ENCODE measurements around the gene RAB27A. TPM values are rescaled to one million over a fixed set of nuclear protein-coding genes. Genes with fewer than 3 reads are reported as not detected.

Gene RAB27A
- total and polyA plus RNA-seq, 2 of the 13 experiments (the other 11 are each of a cell fraction or from before 2014, with no cell fraction given): 3.4 to 8.1 TPM

DNA sequence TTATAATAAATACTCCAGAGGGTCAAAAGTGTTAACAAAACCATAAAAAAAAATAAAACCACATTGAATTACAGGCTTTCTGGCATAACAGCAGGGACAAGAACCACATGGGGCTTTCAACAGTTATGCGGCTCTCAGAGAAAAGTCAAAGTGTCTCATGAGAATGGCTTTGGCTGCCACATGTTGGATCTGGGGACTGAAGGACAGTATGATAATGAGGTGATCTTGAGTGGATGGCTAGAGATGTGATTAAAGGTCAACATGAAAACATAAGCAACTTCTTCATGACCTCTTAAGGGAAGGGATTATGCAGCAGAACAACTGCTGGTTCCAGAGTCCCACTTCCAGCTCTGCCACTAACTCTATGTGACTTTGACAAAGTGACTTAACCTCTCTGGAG is 5.2 kb downstream of the RAB27A start (continued):
- TF ChIP-seq PAWR (CRISPR knock-in tag; IDR thresholded peaks at IDR 0.05; ENCODE audit: borderline replicate concordance) (no peak), GATAD1 (CRISPR knock-in tag; IDR thresholded peaks at IDR 0.05) (no peak), NONO (IDR thresholded peaks at IDR 0.05) (no peak), NONO (CRISPR knock-in tag; conservative IDR thresholded peaks at IDR 0.05) (no peak), ZBTB3 (CRISPR knock-in tag; IDR thresholded peaks at IDR 0.05; ENCODE audit: borderline replicate concordance, low read depth) (no peak), CAMTA2 (CRISPR knock-in tag; IDR thresholded peaks at IDR 0.05; ENCODE audit: borderline replicate concordance) (no peak), ZNF703 (CRISPR knock-in tag; IDR thresholded peaks at IDR 0.05; ENCODE audit: borderline replicate concordance) (no peak), ETV6 (CRISPR knock-in tag; conservative IDR thresholded peaks at IDR 0.05) (no peak)
- TF ChIP-seq, protein P1, sequence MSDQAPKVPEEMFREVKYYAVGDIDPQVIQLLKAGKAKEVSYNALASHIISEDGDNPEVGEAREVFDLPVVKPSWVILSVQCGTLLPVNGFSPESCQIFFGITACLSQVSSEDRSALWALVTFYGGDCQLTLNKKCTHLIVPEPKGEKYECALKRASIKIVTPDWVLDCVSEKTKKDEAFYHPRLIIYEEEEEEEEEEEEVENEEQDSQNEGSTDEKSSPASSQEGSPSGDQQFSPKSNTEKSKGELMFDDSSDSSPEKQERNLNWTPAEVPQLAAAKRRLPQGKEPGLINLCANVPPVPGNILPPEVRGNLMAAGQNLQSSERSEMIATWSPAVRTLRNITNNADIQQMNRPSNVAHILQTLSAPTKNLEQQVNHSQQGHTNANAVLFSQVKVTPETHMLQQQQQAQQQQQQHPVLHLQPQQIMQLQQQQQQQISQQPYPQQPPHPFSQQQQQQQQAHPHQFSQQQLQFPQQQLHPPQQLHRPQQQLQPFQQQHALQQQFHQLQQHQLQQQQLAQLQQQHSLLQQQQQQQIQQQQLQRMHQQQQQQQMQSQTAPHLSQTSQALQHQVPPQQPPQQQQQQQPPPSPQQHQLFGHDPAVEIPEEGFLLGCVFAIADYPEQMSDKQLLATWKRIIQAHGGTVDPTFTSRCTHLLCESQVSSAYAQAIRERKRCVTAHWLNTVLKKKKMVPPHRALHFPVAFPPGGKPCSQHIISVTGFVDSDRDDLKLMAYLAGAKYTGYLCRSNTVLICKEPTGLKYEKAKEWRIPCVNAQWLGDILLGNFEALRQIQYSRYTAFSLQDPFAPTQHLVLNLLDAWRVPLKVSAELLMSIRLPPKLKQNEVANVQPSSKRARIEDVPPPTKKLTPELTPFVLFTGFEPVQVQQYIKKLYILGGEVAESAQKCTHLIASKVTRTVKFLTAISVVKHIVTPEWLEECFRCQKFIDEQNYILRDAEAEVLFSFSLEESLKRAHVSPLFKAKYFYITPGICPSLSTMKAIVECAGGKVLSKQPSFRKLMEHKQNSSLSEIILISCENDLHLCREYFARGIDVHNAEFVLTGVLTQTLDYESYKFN (CRISPR knock-in tag; conservative IDR thresholded peaks at IDR 0.05): no peak
- TF ChIP-seq, protein P2, sequence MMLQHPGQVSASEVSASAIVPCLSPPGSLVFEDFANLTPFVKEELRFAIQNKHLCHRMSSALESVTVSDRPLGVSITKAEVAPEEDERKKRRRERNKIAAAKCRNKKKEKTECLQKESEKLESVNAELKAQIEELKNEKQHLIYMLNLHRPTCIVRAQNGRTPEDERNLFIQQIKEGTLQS (CRISPR knock-in tag; IDR thresholded peaks at IDR 0.05): no peak
- TF ChIP-seq, protein P3, sequence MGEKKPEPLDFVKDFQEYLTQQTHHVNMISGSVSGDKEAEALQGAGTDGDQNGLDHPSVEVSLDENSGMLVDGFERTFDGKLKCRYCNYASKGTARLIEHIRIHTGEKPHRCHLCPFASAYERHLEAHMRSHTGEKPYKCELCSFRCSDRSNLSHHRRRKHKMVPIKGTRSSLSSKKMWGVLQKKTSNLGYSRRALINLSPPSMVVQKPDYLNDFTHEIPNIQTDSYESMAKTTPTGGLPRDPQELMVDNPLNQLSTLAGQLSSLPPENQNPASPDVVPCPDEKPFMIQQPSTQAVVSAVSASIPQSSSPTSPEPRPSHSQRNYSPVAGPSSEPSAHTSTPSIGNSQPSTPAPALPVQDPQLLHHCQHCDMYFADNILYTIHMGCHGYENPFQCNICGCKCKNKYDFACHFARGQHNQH (CRISPR knock-in tag; IDR thresholded peaks at IDR 0.05): no peak
- TF ChIP-seq, protein P4, sequence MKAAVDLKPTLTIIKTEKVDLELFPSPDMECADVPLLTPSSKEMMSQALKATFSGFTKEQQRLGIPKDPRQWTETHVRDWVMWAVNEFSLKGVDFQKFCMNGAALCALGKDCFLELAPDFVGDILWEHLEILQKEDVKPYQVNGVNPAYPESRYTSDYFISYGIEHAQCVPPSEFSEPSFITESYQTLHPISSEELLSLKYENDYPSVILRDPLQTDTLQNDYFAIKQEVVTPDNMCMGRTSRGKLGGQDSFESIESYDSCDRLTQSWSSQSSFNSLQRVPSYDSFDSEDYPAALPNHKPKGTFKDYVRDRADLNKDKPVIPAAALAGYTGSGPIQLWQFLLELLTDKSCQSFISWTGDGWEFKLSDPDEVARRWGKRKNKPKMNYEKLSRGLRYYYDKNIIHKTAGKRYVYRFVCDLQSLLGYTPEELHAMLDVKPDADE (CRISPR knock-in tag; IDR thresholded peaks at IDR 0.05): no peak
